CD4-positive, alpha-beta memory T cell (primary cell): ENCODE results near the gene CNTN5. TPM values are rescaled to one million over a fixed set of nuclear protein-coding genes. Genes with fewer than 3 reads are reported as not detected.

ENCODE experiments used
- CTCF ChIA-PET: fragments of 350-600 bp; sonication (Branson Sonifier 250); formaldehyde crosslinking; loops from one replicate; lab custom pipeline; 2021; ENCODE audit warnings: inconsistent platforms; ENCODE audit not compliant: partially characterized antibody; lab: Charles Lee
- POLR2A ChIA-PET: fragments of 350-600 bp; sonication (Branson Sonifier 250); formaldehyde crosslinking; loops from one replicate; lab custom pipeline; 2021; ENCODE audit not compliant: partially characterized antibody; lab: Charles Lee
- DNase-seq, 5 donors: peaks; one replicate each; pipeline versions ENCODE4 v3.0.0 to v3.0.0-alpha.2; 2020 to 2022; ENCODE audit warnings: mixed read lengths in 1 of 5
- H3K27ac ChIP-seq: one replicate; pipeline ENCODE4 v1.7.0; 2013; ENCODE audit warnings: low read depth, low read length
- H3K27me3 ChIP-seq: 2 replicates; pipeline ENCODE4 v1.7.0; 2013; ENCODE audit warnings: mild to moderate bottlenecking, low read length, moderate library complexity; ENCODE audit not compliant: insufficient read depth
- H3K36me3 ChIP-seq: 2 replicates; pipeline ENCODE4 v1.7.0; 2013; ENCODE audit warnings: mild to moderate bottlenecking, low read length, moderate library complexity; ENCODE audit not compliant: insufficient read depth
- H3K4me1 ChIP-seq: 2 replicates; pipeline ENCODE4 v1.7.0; 2013; ENCODE audit warnings: mild to moderate bottlenecking, low read length, moderate library complexity; ENCODE audit not compliant: insufficient read depth
- H3K4me3 ChIP-seq, 2 donors: one replicate each; pipeline ENCODE4 v1.7.0; 2013; ENCODE audit warnings: low read length in 2 of 2, mild to moderate bottlenecking in 1 of 2
- H3K9me3 ChIP-seq, 2 donors: one replicate each; pipeline ENCODE4 v1.7.0; 2013; ENCODE audit warnings: low read length in 2 of 2, control low read depth in 1 of 2; ENCODE audit not compliant: control insufficient read depth in 1 of 2
- H3K27ac Mint-ChIP-seq, 7 donors: one replicate each; pipeline ENCODE4 v1.8.0; 2020 to 2021; ENCODE audit warnings: mixed read lengths in 7 of 7, mild to moderate bottlenecking in 6 of 7, inconsistent platforms in 3 of 7, moderate library complexity in 3 of 7
- H3K27me3 Mint-ChIP-seq, 2 donors: one replicate each; pipeline ENCODE4 v1.8.0; 2020 to 2021; ENCODE audit warnings: mixed read lengths in 2 of 2
- H3K36me3 Mint-ChIP-seq, 2 donors: one replicate each; pipeline ENCODE4 v1.8.0; 2020 to 2021; ENCODE audit warnings: mixed read lengths in 2 of 2, inconsistent platforms in 1 of 2, mild to moderate bottlenecking in 1 of 2
- H3K4me1 Mint-ChIP-seq, 4 donors: one replicate each; pipeline ENCODE4 v1.8.0; 2020 to 2021; ENCODE audit warnings: mixed read lengths in 4 of 4, mild to moderate bottlenecking in 1 of 4
- H3K4me3 Mint-ChIP-seq, 8 donors: one replicate each; pipeline ENCODE4 v1.8.0; 2020 to 2021; ENCODE audit warnings: mixed read lengths in 8 of 8, mild to moderate bottlenecking in 7 of 8, moderate library complexity in 6 of 8, inconsistent platforms in 3 of 8
- H3K9me3 Mint-ChIP-seq, 8 donors: one replicate each; pipeline ENCODE4 v1.8.0; 2020 to 2021; ENCODE audit warnings: mixed read lengths in 8 of 8, mild to moderate bottlenecking in 5 of 8, inconsistent platforms in 3 of 8, moderate library complexity in 1 of 8
- intact Hi-C: fragments of 100-400 bp; cut with micrococcal nuclease; formaldehyde crosslinking; loops from one replicate; pipeline ENCODE4 v1.15.1; 2023
- polyA plus RNA-seq, 2 donors: library from polyadenylated mRNA; unstranded; fragments of 300-500 nt; fragmentation: Illumina TruSeq; gene quantifications; one replicate each; pipeline ENCODE4 v1.2.3, GENCODE V29; 2021
- total RNA-seq, 2 experiments: library from RNA; stranded (reverse); gene quantifications; one replicate each; pipeline ENCODE4 v1.2.3, GENCODE V29; 2021

CNTN5 gene
- total and polyA plus RNA-seq, 4 experiments from 2014 or later: not detected

DNA sequence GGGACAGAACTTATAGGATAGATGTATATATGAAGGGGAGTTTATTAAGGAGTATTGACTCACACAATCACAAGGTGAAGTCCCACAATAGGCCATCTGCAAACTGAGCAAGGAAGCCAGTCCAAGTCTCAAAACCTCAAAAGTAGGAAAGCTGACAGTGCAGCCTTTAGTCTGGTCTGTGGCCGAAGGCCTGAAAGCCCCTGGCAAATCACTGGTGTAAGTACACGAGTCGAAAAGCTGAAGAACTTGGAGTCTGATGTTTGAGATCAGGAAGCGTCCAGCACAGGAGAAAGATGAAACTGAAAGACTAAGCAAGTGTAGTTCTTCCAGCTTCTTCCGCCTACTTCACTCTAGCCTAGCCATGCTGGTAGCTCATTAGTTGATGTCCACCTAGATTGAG, 866.7 kb downstream of the CNTN5 start:
- peaks cover 3 to 29% (median 9%) of the 10 kb centered on the region in 8 donors for H3K9me3 Mint-ChIP-seq
- Histone ChIP-seq H3K27ac (no peak overlapping the region), H3K4me3 (no peak overlapping the region), H3K36me3 (no peaks in the 10 kb centered on the region), H3K27me3 (no peaks in the 10 kb centered on the region), H3K9me3 (no peaks in the 10 kb centered on the region), H3K4me1 (no peaks in the 10 kb centered on the region)
- intact Hi-C loops: no loop called here
- CTCF ChIA-PET: no interaction called here
- no peak overlapping the region for H3K27ac Mint-ChIP-seq
- no peaks in the 10 kb centered on the region for H3K27me3 Mint-ChIP-seq
- no peaks in the 10 kb centered on the region for H3K36me3 Mint-ChIP-seq
- DNase-seq: no peak
- no peak overlapping the region for H3K4me3 Mint-ChIP-seq
- H3K4me1 Mint-ChIP-seq: no peaks in the 10 kb centered on the region
- POLR2A ChIA-PET: no interaction called here

- no peak for DNase-seq
- H3K27ac ChIP-seq: no peak overlapping the region
- POLR2A ChIA-PET: no interaction called here
- no peaks in the 10 kb centered on the region for H3K36me3 ChIP-seq
- Mint-ChIP-seq H3K4me1 (no peaks in the 10 kb centered on the region), H3K4me3 (no peak overlapping the region), H3K27me3 (no peaks in the 10 kb centered on the region), H3K9me3 (peaks cover 0 to 37% (median 16%) of the 10 kb centered on the region in 8 donors), H3K36me3 (no peaks in the 10 kb centered on the region), H3K27ac (no peak overlapping the region)
- intact Hi-C loops: no loop called here
- no peaks in the 10 kb centered on the region for H3K4me1 ChIP-seq
- H3K9me3 ChIP-seq: no peaks in the 10 kb centered on the region
- H3K4me3 ChIP-seq: no peak overlapping the region
- no peaks in the 10 kb centered on the region for H3K27me3 ChIP-seq
- CTCF ChIA-PET: no interaction called here
Observed at GRCh38 chr11:99893811-99894210, 873.1 kb downstream of the CNTN5 start.

DNA sequence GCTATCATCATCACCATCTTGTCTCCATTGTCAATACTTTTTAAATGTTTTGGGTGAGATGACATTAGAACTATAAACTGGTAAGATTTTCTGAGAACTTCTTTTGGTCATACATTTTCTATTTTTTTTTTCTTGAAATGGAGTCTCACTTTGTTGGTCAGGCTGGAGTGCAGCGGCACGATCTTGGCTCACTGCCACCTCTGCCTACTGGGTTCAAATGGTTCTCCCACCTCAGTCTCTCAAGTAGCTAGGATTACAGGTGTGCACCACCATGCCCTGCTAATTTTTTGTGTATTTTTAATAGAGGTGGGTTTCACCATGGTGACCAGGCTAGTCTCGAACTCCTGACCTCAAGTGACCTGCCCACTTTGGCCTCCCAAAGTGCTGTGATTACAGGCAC, 880.4 kb downstream of the CNTN5 start:
- Mint-ChIP-seq H3K9me3 (peaks cover 2 to 47% (median 24%) of the 10 kb centered on the region in 8 donors), H3K27me3 (no peaks in the 10 kb centered on the region), H3K4me3 (no peak overlapping the region), H3K36me3 (no peaks in the 10 kb centered on the region), H3K4me1 (no peaks in the 10 kb centered on the region), H3K27ac (no peak overlapping the region)
- ChIA-PET CTCF (no interaction called here), POLR2A (no interaction called here)
- H3K9me3 ChIP-seq: no peaks in the 10 kb centered on the region
- intact Hi-C loops: no loop called here
- H3K27me3 ChIP-seq: no peaks in the 10 kb centered on the region
- no peaks in the 10 kb centered on the region for H3K36me3 ChIP-seq
- H3K4me1 ChIP-seq: no peaks in the 10 kb centered on the region
- H3K4me3 ChIP-seq: no peak overlapping the region
- DNase-seq: no peak
- no peak overlapping the region for H3K27ac ChIP-seq

DNA sequence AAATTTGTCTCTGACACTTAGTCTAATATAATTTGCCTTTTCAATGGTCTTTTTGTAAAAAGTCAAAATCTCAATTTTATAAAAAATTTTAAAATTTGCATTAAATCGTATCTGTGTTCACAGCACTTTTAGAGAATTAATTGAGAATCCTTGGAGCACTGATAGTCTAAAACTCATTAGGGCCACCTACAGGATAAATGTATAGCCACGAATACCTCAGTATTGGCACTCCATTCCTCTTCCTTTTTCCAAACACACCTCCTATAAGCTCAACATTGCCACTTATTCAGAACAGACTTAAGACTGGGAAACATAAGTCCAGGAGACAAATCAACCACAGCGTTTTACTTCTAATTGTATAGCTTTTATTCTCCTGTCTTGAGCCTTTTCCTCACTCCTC, 890.4 kb downstream of the CNTN5 start:
- Mint-ChIP-seq H3K4me3 (no peak overlapping the region), H3K36me3 (no peaks in the 10 kb centered on the region), H3K9me3 (peaks cover 1 to 27% (median 9%) of the 10 kb centered on the region in 8 donors), H3K27ac (no peak overlapping the region), H3K27me3 (no peaks in the 10 kb centered on the region), H3K4me1 (no peaks in the 10 kb centered on the region)
- ChIA-PET POLR2A (no interaction called here), CTCF (no interaction called here)
- H3K27ac ChIP-seq: no peak overlapping the region
- H3K27me3 ChIP-seq: no peaks in the 10 kb centered on the region
- no peaks in the 10 kb centered on the region for H3K36me3 ChIP-seq
- no peak overlapping the region for H3K4me3 ChIP-seq
- H3K4me1 ChIP-seq: no peaks in the 10 kb centered on the region
- intact Hi-C loops: no loop called here
- DNase-seq: no peak
- H3K9me3 ChIP-seq: no peaks in the 10 kb centered on the region

DNA sequence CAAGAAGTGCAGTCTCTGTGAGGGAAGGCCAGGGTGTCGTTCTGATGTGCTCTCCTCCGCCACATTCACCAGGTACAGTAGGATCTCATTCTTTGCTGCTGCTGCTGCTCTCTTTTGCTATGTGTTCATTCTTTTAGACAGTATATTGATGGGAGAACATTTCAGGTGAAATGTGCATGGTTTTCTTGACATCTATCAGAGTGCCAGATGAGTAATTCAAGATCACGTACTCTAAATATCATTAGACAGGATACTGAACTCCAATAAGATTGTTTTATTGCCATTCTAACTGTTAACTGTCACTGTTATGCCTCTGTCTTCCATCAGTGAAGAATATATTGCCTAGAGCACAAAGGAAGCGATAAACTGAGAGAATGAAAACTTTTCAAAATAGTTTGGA, 895.3 kb downstream of the CNTN5 start:
- no peaks in the 10 kb centered on the region for H3K36me3 ChIP-seq
- no peaks in the 10 kb centered on the region for H3K27me3 Mint-ChIP-seq
- no peak overlapping the region for H3K4me3 ChIP-seq
- H3K9me3 Mint-ChIP-seq: peaks cover 9 to 38% (median 16%) of the 10 kb centered on the region in 8 donors
- no peak overlapping the region for H3K4me3 Mint-ChIP-seq
- H3K27ac ChIP-seq: no peak overlapping the region
- H3K27ac Mint-ChIP-seq: no peak overlapping the region
- ChIA-PET CTCF (no interaction called here), POLR2A (no interaction called here)
- H3K27me3 ChIP-seq: no peaks in the 10 kb centered on the region
- no peaks in the 10 kb centered on the region for H3K4me1 ChIP-seq
- intact Hi-C loops: no loop called here
- H3K36me3 Mint-ChIP-seq: no peaks in the 10 kb centered on the region
- peaks cover 0 to 2% of the 10 kb centered on the region in 2 donors for H3K9me3 ChIP-seq
- H3K4me1 Mint-ChIP-seq: no peaks in the 10 kb centered on the region
- DNase-seq: no peak

DNA sequence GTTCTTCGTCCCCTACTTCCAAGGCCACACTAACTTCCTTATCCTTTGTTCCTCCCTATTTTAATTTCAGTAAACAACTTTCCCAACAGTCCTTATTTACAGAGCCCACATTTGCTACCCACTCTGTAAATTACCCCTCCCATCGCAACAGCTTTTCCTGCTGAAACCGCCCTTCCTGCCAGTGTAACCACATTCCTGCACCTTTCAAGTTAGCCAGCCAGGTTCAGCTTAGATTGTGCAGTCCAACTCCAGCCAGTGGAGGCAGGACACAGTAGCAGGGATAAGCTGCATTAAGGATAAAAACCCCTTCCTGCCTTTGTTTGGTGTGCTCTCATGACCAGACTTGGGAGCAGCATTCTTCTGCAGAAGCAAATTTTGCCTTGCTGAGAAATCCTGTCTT, 898.0 kb downstream of the CNTN5 start:
- ChIA-PET CTCF (no interaction called here), POLR2A (no interaction called here)
- Mint-ChIP-seq H3K27ac (no peak overlapping the region), H3K4me1 (no peaks in the 10 kb centered on the region), H3K27me3 (no peaks in the 10 kb centered on the region), H3K36me3 (no peaks in the 10 kb centered on the region), H3K4me3 (no peak overlapping the region), H3K9me3 (peaks cover 10 to 46% (median 16%) of the 10 kb centered on the region in 8 donors)
- Histone ChIP-seq H3K27ac (no peak overlapping the region), H3K4me1 (no peaks in the 10 kb centered on the region), H3K36me3 (no peaks in the 10 kb centered on the region), H3K4me3 (no peak overlapping the region), H3K9me3 (peaks cover 0 to 2% of the 10 kb centered on the region in 2 donors), H3K27me3 (no peaks in the 10 kb centered on the region)
- intact Hi-C loops: no loop called here
- no peak for DNase-seq

GRCh38 chr11:99920956-99921355, 900.2 kb downstream of the CNTN5 start:
- Mint-ChIP-seq H3K4me1 (no peaks in the 10 kb centered on the region), H3K27ac (no peak overlapping the region), H3K36me3 (no peaks in the 10 kb centered on the region), H3K27me3 (no peaks in the 10 kb centered on the region), H3K9me3 (peaks cover 9 to 42% (median 16%) of the 10 kb centered on the region in 8 donors), H3K4me3 (no peak overlapping the region)
- Histone ChIP-seq H3K9me3 (peaks cover 0 to 6% of the 10 kb centered on the region in 2 donors), H3K4me1 (no peaks in the 10 kb centered on the region), H3K27me3 (no peaks in the 10 kb centered on the region), H3K4me3 (no peak overlapping the region), H3K36me3 (no peaks in the 10 kb centered on the region), H3K27ac (no peak overlapping the region)
- intact Hi-C loops: no loop called here
- POLR2A ChIA-PET: no interaction called here
- CTCF ChIA-PET: no interaction called here
- no peak for DNase-seq

DNA sequence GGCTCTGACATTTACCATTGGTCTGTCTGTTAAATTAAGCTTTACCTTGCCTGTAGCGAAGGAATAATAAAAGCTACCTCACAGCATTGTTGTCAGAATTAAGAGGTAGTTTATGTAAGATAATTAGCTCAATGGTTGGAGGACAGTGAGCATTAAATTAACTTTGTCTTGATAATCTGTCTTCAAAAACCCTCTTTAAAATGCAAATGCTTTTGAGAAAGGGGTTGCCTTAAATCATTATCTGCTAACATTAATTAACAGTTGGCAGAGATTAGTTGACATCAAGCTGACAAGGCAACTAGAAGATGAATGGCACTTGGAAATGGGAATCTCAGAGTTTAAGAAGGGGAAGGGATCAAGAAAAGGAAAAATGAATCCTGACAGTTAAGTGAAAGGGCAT, 905.2 kb downstream of the CNTN5 start:
- no peak overlapping the region for H3K4me3 Mint-ChIP-seq
- CTCF ChIA-PET: no interaction called here

More for the DNA sequence above, 905.2 kb downstream of the CNTN5 start:
- Histone ChIP-seq H3K36me3 (no peaks in the 10 kb centered on the region), H3K27me3 (no peaks in the 10 kb centered on the region), H3K4me1 (no peaks in the 10 kb centered on the region), H3K4me3 (no peak overlapping the region), H3K9me3 (peaks cover 0 to 8% of the 10 kb centered on the region in 2 donors), H3K27ac (no peak overlapping the region)
- POLR2A ChIA-PET: no interaction called here
- no peak for DNase-seq
- Mint-ChIP-seq H3K27me3 (no peaks in the 10 kb centered on the region), H3K27ac (no peak overlapping the region), H3K36me3 (no peaks in the 10 kb centered on the region), H3K4me1 (no peaks in the 10 kb centered on the region), H3K9me3 (peaks cover 4 to 38% (median 15%) of the 10 kb centered on the region in 8 donors)
- intact Hi-C loops: no loop called here
